Caco-2 (cell line): ENCODE measurements around the gene SLC38A8. TPM values are rescaled to one million over a fixed set of nuclear protein-coding genes. Genes with fewer than 3 reads are reported as not detected.

Experiments used
- BruUV-seq: library from RNA; stranded (reverse); fragments of 400-500 nt; replicated peaks from 2 replicates; lab custom pipeline; 2021; lab: Mats Ljungman, UMichigan
- CTCF ChIA-PET: fragments of 300-600 bp; sonication (Branson Sonifier 250); formaldehyde crosslinking; loops from one replicate; lab custom pipeline; 2022; ENCODE audit warnings: antibody characterized with exemption; lab: Charles Lee
- POLR2A ChIA-PET: fragments of 300-600 bp; sonication (Branson Sonifier 250); formaldehyde crosslinking; loops from one replicate; lab custom pipeline; 2022; ENCODE audit warnings: antibody characterized with exemption; lab: Charles Lee
- DNase-seq, 2 experiments: peaks; one replicate each; pipeline versions ENCODE4 v3.0.0 to v3.0.0-alpha.2; 2020 to 2022
- H3K27me3 ChIP-seq: replicated peaks from 2 replicates; pipeline ENCODE4 v1.6.0; 2011; ENCODE audit warnings: low read length; ENCODE audit not compliant: control insufficient read depth, insufficient read depth
- H3K36me3 ChIP-seq: 2 replicates; pipeline ENCODE4 v1.5.1; 2011; ENCODE audit warnings: low read length; ENCODE audit not compliant: control insufficient read depth, insufficient read depth
- H3K4me1 ChIP-seq: fragments of 250-450 bp; sonication (Bioruptor Pico); 2 replicates; pipeline ENCODE4 v1.5.1; 2020; ENCODE audit warnings: mild to moderate bottlenecking
- H3K4me3 ChIP-seq: 2 replicates; pipeline ENCODE4 v1.5.1; 2011; ENCODE audit warnings: low read depth, mild to moderate bottlenecking, control low read depth, low read length
- H3K9me3 ChIP-seq: fragments of 250-450 bp; sonication (Bioruptor Pico); 2 replicates; pipeline ENCODE4 v1.5.1; 2020; ENCODE audit warnings: mild to moderate bottlenecking, moderate library complexity
- H3K27ac Mint-ChIP-seq: one replicate; pipeline ENCODE4 v1.8.0; 2022; ENCODE audit warnings: mixed read lengths; ENCODE audit not compliant: unreplicated experiment
- H3K27me3 Mint-ChIP-seq: one replicate; pipeline ENCODE4 v1.8.0; 2022; ENCODE audit warnings: mixed read lengths; ENCODE audit not compliant: insufficient read depth, unreplicated experiment
- H3K36me3 Mint-ChIP-seq: one replicate; pipeline ENCODE4 v1.8.0; 2022; ENCODE audit warnings: mild to moderate bottlenecking, mixed read lengths; ENCODE audit not compliant: insufficient read depth, unreplicated experiment
- H3K4me1 Mint-ChIP-seq: one replicate; pipeline ENCODE4 v1.8.0; 2022; ENCODE audit warnings: low read depth, mixed read lengths; ENCODE audit not compliant: unreplicated experiment
- H3K4me3 Mint-ChIP-seq: one replicate; pipeline ENCODE4 v1.8.0; 2022; ENCODE audit warnings: mild to moderate bottlenecking, moderate library complexity, mixed read lengths; ENCODE audit not compliant: unreplicated experiment
- H3K9me3 Mint-ChIP-seq: one replicate; pipeline ENCODE4 v1.8.0; 2022; ENCODE audit warnings: mixed read lengths; ENCODE audit not compliant: unreplicated experiment
- CTCF ChIP-seq, 2 experiments: fragments of 200-600 bp in 1 of 2; IDR thresholded peaks; 1 replicate in 1 of 2; 2 replicates in 1 of 2; pipeline versions ENCODE4 v1.5.1 to v1.8.0; 2011 to 2022; ENCODE audit warnings: antibody characterized with exemption in 1 of 2, control low read depth in 1 of 2, inconsistent platforms in 1 of 2, low read depth in 1 of 2, low read length in 1 of 2, mild to moderate bottlenecking in 1 of 2, moderate library complexity in 1 of 2; ENCODE audit not compliant: insufficient read depth in 1 of 2, severe bottlenecking in 1 of 2, unreplicated experiment in 1 of 2
- intact Hi-C: fragments of 100-400 bp; cut with micrococcal nuclease; formaldehyde crosslinking; loops from one replicate; pipeline ENCODE4 v1.10.0; 2022; ENCODE audit not compliant: unreplicated experiment
- total RNA-seq: library from RNA; stranded (reverse); gene quantifications from 2 replicates; pipeline ENCODE4 v1.2.3, GENCODE V29; 2022

The SLC38A8 gene
- total RNA-seq, 1 experiment from 2014 or later = 0.79 TPM

DNA sequence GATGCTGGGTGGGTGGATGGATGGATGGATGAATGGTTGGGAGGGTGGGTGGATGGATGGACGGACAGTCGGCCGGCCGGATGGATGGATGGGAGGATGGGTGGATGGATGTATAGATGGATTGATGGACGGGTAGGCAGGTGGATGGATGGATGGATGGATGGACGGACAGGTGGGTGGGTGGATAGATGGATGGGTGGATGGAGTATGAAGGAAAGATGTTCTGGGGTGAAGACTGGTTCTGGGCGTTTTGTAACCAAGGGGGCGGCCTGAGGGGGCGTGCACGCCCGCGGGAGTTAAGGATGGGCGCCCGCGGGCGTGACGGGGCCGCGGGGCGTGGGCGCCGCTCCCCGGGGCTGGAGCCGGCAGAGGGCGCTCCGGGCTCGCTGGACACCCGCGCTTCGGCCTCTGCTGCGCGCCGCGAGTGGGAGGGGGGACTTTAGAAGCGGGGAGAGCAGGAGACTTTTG lies 74.7 kb downstream of the SLC38A8 start, which contains the start of gene NECAB2:
TSS of gene NECAB2 (plus strand) at position 407 of the 468 bp plus-strand sequence. CDS start 405 bp downstream, outside the sequence.
- ChIA-PET CTCF (no interaction called here), POLR2A (no interaction called here)
- H3K27me3 ChIP-seq = no peaks in the 10 kb centered on the region
- Mint-ChIP-seq H3K27me3 (peaks cover 4% of the 10 kb centered on the region), H3K36me3 (no peaks in the 10 kb centered on the region), H3K9me3 (no peaks in the 10 kb centered on the region), H3K27ac (peak within 1 kb of the TSS; percentile 30), H3K4me3 (peak within 1 kb of the TSS; percentile 83), H3K4me1 (no peaks in the 10 kb centered on the region)
- no peaks in the 10 kb centered on the region for H3K4me1 ChIP-seq
- BruUV-seq = no TSS peak
- no peaks in the 10 kb centered on the region for H3K9me3 ChIP-seq
- DNase-seq = peak in 1 of 2 experiments; percentile 81
- peak; percentile 71 to 76 for TF ChIP-seq CTCF (IDR thresholded peaks at IDR 0.05; ENCODE audit: insufficient read depth in 1 of 2, low read depth in 1 of 2, low read length in 1 of 2, severe bottlenecking in 1 of 2, unreplicated experiment in 1 of 2)
- intact Hi-C loops = loop anchor here (1.0 kb wide), 3 partner anchors 76 to 97 kb away; no protein-coding TSS in a partner anchor
- no peaks in the 10 kb centered on the region for H3K36me3 ChIP-seq
- peak within 1 kb of the TSS; percentile 41 for H3K4me3 ChIP-seq

DNA sequence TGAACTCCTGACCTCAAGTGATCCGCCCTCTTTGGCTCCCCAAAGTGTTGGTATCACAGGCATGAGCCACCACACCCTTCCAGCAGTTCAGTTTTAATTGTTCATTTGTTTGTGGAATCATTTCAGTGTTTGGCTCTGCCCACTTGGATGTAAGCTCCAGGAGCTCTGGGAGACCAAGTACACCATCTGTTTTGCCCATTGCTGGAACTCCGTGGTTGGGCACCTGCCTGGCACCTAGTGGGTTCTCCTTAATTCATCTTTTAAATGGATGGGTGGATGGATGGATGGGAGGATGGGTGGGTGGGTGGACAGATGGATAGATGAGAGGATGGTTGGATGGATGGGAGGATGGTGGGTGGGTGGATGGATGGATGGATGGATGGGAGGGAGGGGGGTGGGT lies 75.5 kb downstream of the SLC38A8 start:
- no peaks in the 10 kb centered on the region for H3K9me3 ChIP-seq
- Mint-ChIP-seq H3K9me3 (no peaks in the 10 kb centered on the region), H3K36me3 (peaks cover 2% of the 10 kb centered on the region), H3K27me3 (peaks cover 4% of the 10 kb centered on the region), H3K4me1 (no peaks in the 10 kb centered on the region), H3K27ac (no peak overlapping the region), H3K4me3 (no peak overlapping the region)
- POLR2A ChIA-PET = no interaction called here
- no peak overlapping the region for H3K4me3 ChIP-seq
- BruUV-seq = no TSS peak
- H3K36me3 ChIP-seq = no peaks in the 10 kb centered on the region
- no peaks in the 10 kb centered on the region for H3K27me3 ChIP-seq
- H3K4me1 ChIP-seq = no peaks in the 10 kb centered on the region
- TF ChIP-seq CTCF (IDR thresholded peaks at IDR 0.05; ENCODE audit: insufficient read depth in 1 of 2, low read depth in 1 of 2, low read length in 1 of 2, severe bottlenecking in 1 of 2, unreplicated experiment in 1 of 2) = no peak
- CTCF ChIA-PET = no interaction called here
- DNase-seq = no peak
- intact Hi-C loops = no loop called here

DNA sequence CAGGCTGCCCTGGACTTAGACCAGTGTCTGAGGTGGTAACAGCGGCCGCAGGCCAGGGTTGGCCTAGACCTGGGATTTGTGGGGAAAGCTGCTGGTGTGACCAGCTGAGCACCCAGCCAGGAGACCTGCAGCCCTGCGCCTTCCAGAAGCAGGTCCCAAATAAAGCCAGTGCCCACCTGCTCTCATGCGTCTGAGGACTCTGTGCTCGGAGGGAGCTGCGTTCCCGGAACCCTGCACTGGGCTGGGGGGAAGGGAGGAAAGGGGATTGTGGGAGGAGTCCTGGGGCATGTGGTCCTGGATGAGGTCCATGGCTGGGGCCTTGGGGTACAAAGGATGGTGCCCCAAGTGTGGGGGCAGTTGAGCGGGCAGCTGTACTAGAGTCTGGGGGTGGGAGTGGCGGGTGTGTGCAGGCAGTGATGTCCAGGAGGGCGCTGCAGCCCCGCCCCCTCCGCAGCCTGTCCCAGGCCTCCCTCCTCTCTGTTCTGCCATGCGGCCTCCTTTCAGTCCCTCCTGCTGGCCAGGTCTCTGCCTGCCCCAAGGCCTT lies 76.4 kb downstream of the SLC38A8 start:
- no peaks in the 10 kb centered on the region for H3K27me3 ChIP-seq
- H3K36me3 Mint-ChIP-seq = peaks cover 11% of the 10 kb centered on the region
- no peaks in the 10 kb centered on the region for H3K9me3 ChIP-seq
- no peaks in the 10 kb centered on the region for H3K4me1 Mint-ChIP-seq
- ChIA-PET POLR2A (no interaction called here), CTCF (interaction anchor here (1.4 kb wide), 1 partner anchor 12 kb away, joined by 5 read pairs; no protein-coding TSS in a partner anchor)
- H3K4me3 ChIP-seq = no peak overlapping the region
- no TSS peak for BruUV-seq
- DNase-seq = no peak
- no peaks in the 10 kb centered on the region for H3K4me1 ChIP-seq
- TF ChIP-seq CTCF (IDR thresholded peaks at IDR 0.05; ENCODE audit: insufficient read depth in 1 of 2, low read depth in 1 of 2, low read length in 1 of 2, severe bottlenecking in 1 of 2, unreplicated experiment in 1 of 2) = no peak
- no peaks in the 10 kb centered on the region for H3K9me3 Mint-ChIP-seq
- H3K4me3 Mint-ChIP-seq = no peak overlapping the region
- H3K36me3 ChIP-seq = no peaks in the 10 kb centered on the region
- no peak overlapping the region for H3K27ac Mint-ChIP-seq
- H3K27me3 Mint-ChIP-seq = peaks cover 4% of the 10 kb centered on the region
- intact Hi-C loops = no loop called here
